K562 (cell line): ENCODE results near the gene OR1J4. TPM values are rescaled to one million over a fixed set of nuclear protein-coding genes. Genes with fewer than 3 reads are reported as not detected.

Source experiments
- ATAC-seq: fragments of 200-7000 bp; cut with Tn5 transposase; 3 replicates; pipeline ENCODE4 v1.9.1; 2020; ENCODE audit warnings: moderate library complexity
- BruUV-seq: library from RNA; stranded (reverse); fragments of 400-500 nt; replicated peaks from 2 replicates; lab custom pipeline; 2021; lab: Mats Ljungman, UMichigan
- CTCF ChIA-PET: fragments of 300-600 bp; formaldehyde crosslinking; extraction: SDS; loops from one replicate; lab custom pipeline; 2021; ENCODE audit warnings: low intra/inter-chr PET ratio; lab: Yijun Ruan, JAX
- POLR2A ChIA-PET: fragments of 300-600, 350-650 bp; sonication (Branson Sonifier 250); formaldehyde crosslinking; extraction: SDS; loops from one replicate; lab custom pipeline; 2021; ENCODE audit warnings: antibody characterized with exemption, inconsistent platforms; lab: Yijun Ruan, JAX
- DNase-seq, 4 experiments: peaks; one replicate each; pipeline versions ENCODE4 v3.0.0 to v3.0.0-alpha.2; 2011 to 2018; ENCODE audit warnings: low spot score in 3 of 4, mixed read lengths in 3 of 4; ENCODE audit errors: extremely low read depth in 1 of 4
- FAIRE-seq: peaks from 2 replicates; lab custom pipeline; 2011; peaks lifted over from hg19 to GRCh38; lab: Jason Lieb, UNC
- H2AFZ ChIP-seq: 2 replicates; pipeline ENCODE4 v1.6.0; 2011; ENCODE audit warnings: low read depth, low read length, control low read depth, inconsistent platforms
- H3K27ac ChIP-seq: fragments of 200-600 bp; 3 replicates; pipeline ENCODE4 v1.8.0; 2011; ENCODE audit warnings: low read depth, mild to moderate bottlenecking, control low read depth, inconsistent platforms, low read length, moderate library complexity, mixed read lengths; ENCODE audit errors: extremely low read depth
- H3K27me3 ChIP-seq, 2 experiments: fragments of 300-600 bp in 1 of 2; 2 replicates in 1 of 2; 3 replicates in 1 of 2; pipeline versions ENCODE4 v1.6.0 to v1.8.0; 2011; ENCODE audit warnings: inconsistent platforms in 2 of 2, low read length in 2 of 2, mild to moderate bottlenecking in 1 of 2, mixed read lengths in 1 of 2, moderate library complexity in 1 of 2; ENCODE audit not compliant: control insufficient read depth in 2 of 2, insufficient read depth in 2 of 2
- H3K36me3 ChIP-seq: fragments of 300-600 bp; 3 replicates; pipeline ENCODE4 v1.8.0; 2011; ENCODE audit warnings: mild to moderate bottlenecking, low read length, inconsistent platforms; ENCODE audit not compliant: control insufficient read depth, insufficient read depth
- H3K4me1 ChIP-seq, 2 experiments: fragments of 200-600 bp in 1 of 2; replicated peaks in 1 of 2; 2 replicates in 1 of 2; 3 replicates in 1 of 2; pipeline versions ENCODE4 v1.5.1 to v1.8.0; 2011; ENCODE audit warnings: inconsistent platforms in 2 of 2, low read length in 2 of 2, mild to moderate bottlenecking in 1 of 2, mixed read lengths in 1 of 2, moderate library complexity in 1 of 2; ENCODE audit not compliant: control insufficient read depth in 2 of 2, insufficient read depth in 2 of 2
- H3K4me2 ChIP-seq: 2 replicates; pipeline ENCODE4 v1.6.1; 2011; ENCODE audit warnings: low read length, control low read depth, inconsistent platforms, mixed read lengths; ENCODE audit not compliant: insufficient read depth
- H3K4me3 ChIP-seq: fragments of 200-600 bp; sonication (generic), shearing (Covaris generic); 2 replicates; pipeline ENCODE4 v1.5.1; 2016; ENCODE audit warnings: control low read depth, inconsistent platforms
- H3K79me2 ChIP-seq: fragments of 200-600 bp; 3 replicates; pipeline ENCODE4 v1.8.0; 2011; ENCODE audit warnings: low read length, inconsistent platforms; ENCODE audit not compliant: control insufficient read depth, insufficient read depth
- H3K9ac ChIP-seq, 2 experiments: 2 replicates each; pipeline versions ENCODE4 v1.6.0 to v1.6.1; 2011; ENCODE audit warnings: low read depth in 2 of 2, low read length in 2 of 2, control low read depth in 1 of 2, inconsistent platforms in 1 of 2, mild to moderate bottlenecking in 1 of 2, mixed read lengths in 1 of 2; ENCODE audit not compliant: insufficient read depth in 1 of 2
- H3K9me1 ChIP-seq: one replicate; pipeline ENCODE4 v1.6.0; 2011; ENCODE audit warnings: inconsistent platforms, mild to moderate bottlenecking, low read length, moderate library complexity; ENCODE audit not compliant: control insufficient read depth, insufficient read depth
- H3K9me3 ChIP-seq: replicated peaks from 2 replicates; pipeline ENCODE4 v1.5.1; 2011; ENCODE audit warnings: low read depth, low read length, inconsistent platforms; ENCODE audit not compliant: control insufficient read depth, insufficient read depth
- H4K20me1 ChIP-seq: replicated peaks from 2 replicates; pipeline ENCODE4 v1.6.1; 2011; ENCODE audit warnings: low read length, inconsistent platforms, mixed read lengths; ENCODE audit not compliant: control insufficient read depth, insufficient read depth
- HDAC2 ChIP-seq: fragments of 450-650 bp; IDR thresholded peaks from 2 replicates; pipeline ENCODE4 v1.6.1; 2016; ENCODE audit warnings: mild to moderate bottlenecking
- L3MBTL2 ChIP-seq: fragments of 450-650 bp; IDR thresholded peaks from 2 replicates; pipeline ENCODE4 v1.6.1; 2016; ENCODE audit warnings: mild to moderate bottlenecking, moderate library complexity
- POLR2AphosphoS5 ChIP-seq: IDR thresholded peaks from 2 replicates; pipeline ENCODE4 v1.6.1; 2011; ENCODE audit warnings: mild to moderate bottlenecking, low read depth, low read length, moderate library complexity; ENCODE audit not compliant: control insufficient read depth, insufficient read depth
- POLR2G ChIP-seq: fragments of 200-400 bp; formaldehyde crosslinking; IDR thresholded peaks from 2 replicates; pipeline ENCODE4 v1.6.1; 2017; ENCODE audit warnings: low read depth, mild to moderate bottlenecking, antibody characterized with exemption, low read length, moderate library complexity
- PURB ChIP-seq: sonication (generic); formaldehyde crosslinking; IDR thresholded peaks from 2 replicates; pipeline ENCODE4 v1.9.0; 2021; ENCODE audit warnings: low read depth, mild to moderate bottlenecking, missing genetic modification reagents
- SMARCE1 ChIP-seq: fragments of 450-650 bp; IDR thresholded peaks from 2 replicates; pipeline ENCODE4 v1.7.1; 2016; ENCODE audit warnings: mild to moderate bottlenecking
- WGBS: fragments of 100-300 bp; shearing (Covaris generic); methylation state at CpG from one replicate; pipeline ENCODE4 v1.1.6; 2016; ENCODE audit warnings: low coverage, mixed read lengths; ENCODE audit not compliant: insufficient coverage; ENCODE audit errors: missing lambda C conversion rate; 5-methylcytosine and 5-hydroxymethylcytosine counted together
- in situ Hi-C: fragments of 300-500 bp; cut with MboI; formaldehyde crosslinking; loops from 4 replicates; pipeline ENCODE4 v1.15.0; 2018; ENCODE audit warnings: inconsistent platforms, mixed read lengths
- intact Hi-C: fragments of 100-400 bp; cut with micrococcal nuclease; formaldehyde crosslinking; loops from 2 replicates; pipeline ENCODE4 v1.14.2; 2022
- polyA plus RNA-seq, 8 experiments: library from polyadenylated mRNA; depleted of rRNA in 4 of 8; stranded (reverse) in 5 of 8; unstranded in 3 of 8; fragments of >200 nt; fragmentation: Nextera tagmentation in 2 of 8; fragmentation: Illumina TruSeq in 1 of 8; extraction: Ambion mirVana in 2 of 8; extraction: Trizol in 1 of 8; gene quantifications; 2 replicates each; pipeline versions ENCODE4 v1.2.1 to v1.2.3, GENCODE V29; 2011 to 2014; ENCODE audit warnings: inconsistent platforms in 1 of 8, missing spikeins in 1 of 8
- total RNA-seq, 7 experiments: library from RNA; depleted of rRNA in 6 of 7; stranded (reverse); fragments of >200 nt in 6 of 7; fragmentation: Illumina TruSeq in 2 of 7; extraction: Trizol in 2 of 7; gene quantifications; 2 replicates each; pipeline versions ENCODE4 v1.2.1 to v1.2.3, GENCODE V29; 2011 to 2021; ENCODE audit warnings: low replicate concordance in 1 of 7
- TF ChIP-seq, protein P1 (sequence below): sonication (generic); formaldehyde crosslinking; IDR thresholded peaks from 2 replicates; pipeline ENCODE4 v1.8.0; 2022; ENCODE audit warnings: mild to moderate bottlenecking, missing genetic modification reagents
- TF ChIP-seq, protein P2 (sequence below): sonication (generic); formaldehyde crosslinking; IDR thresholded peaks from 2 replicates; pipeline ENCODE4 v1.8.1; 2022; ENCODE audit warnings: missing genetic modification reagents
- TF ChIP-seq, protein P3 (sequence below): sonication (generic); IDR thresholded peaks from 2 replicates; pipeline ENCODE4 v1.6.1; 2016
- TF ChIP-seq, protein P4 (sequence below): fragments of 450-650 bp; formaldehyde crosslinking; IDR thresholded peaks from 2 replicates; pipeline ENCODE4 v1.4.0; 2020; ENCODE audit warnings: mild to moderate bottlenecking, mixed read lengths
- TF ChIP-seq, protein P5 (sequence below): fragments of 450-650 bp; IDR thresholded peaks from 2 replicates; pipeline ENCODE4 v1.6.1; 2016; ENCODE audit warnings: mild to moderate bottlenecking

Gene OR1J4
- total and polyA plus RNA-seq, 9 of the 15 experiments (the other 6 are each of a cell fraction or from before 2014, with no cell fraction given): not detected

DNA sequence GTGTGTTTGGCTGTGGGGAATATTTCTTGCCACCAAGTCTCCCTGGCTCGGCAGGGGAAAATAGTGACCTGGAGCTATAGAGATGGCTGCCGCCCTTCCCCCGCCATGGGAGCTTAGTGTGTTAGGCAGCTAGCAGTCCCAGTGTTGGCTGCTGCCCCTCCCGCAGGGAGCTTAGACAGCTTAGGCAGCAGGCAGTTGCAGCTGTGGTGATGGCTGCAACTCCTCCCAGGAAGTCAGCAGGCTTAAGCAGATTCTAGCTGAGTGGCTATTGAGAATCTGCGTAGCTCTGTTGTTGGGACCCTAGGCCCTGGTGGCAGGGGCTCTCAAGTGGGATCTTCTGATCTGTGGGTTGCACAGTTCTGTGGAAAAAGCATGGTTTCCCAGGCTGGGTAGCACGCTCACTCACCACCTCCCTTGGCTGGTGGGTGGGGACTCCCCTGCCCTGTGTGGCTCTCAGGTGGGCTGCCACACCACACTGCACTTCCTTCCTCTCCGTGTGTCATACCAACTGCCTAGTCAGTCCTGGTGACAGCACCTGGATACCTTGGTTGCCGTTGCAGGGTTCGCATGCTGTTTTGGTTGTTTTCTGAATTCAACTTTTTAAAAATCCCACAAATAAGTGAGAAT, 43.3 kb downstream of the OR1J4 start:
- no peaks in the 10 kb centered on the region for H3K9me3 ChIP-seq
- no peaks in the 10 kb centered on the region for H3K36me3 ChIP-seq
- in situ Hi-C loops (no loop called here), intact Hi-C loops (no loop called here)
- FAIRE-seq: no peak
- DNase-seq: peak in 1 of 4 experiments; percentile 5
- H4K20me1 ChIP-seq: no peaks in the 10 kb centered on the region
- no TSS peak for BruUV-seq
- H3K27ac ChIP-seq: no peak overlapping the region
- H3K4me1 ChIP-seq: no peaks in the 10 kb centered on the region; a peak in 2 of 5 replicates
- H3K4me3 ChIP-seq: no peak overlapping the region
- peak overlapping the region in 1 of 2 experiments; percentile 47; a peak in 1 of 4 replicates for H3K9ac ChIP-seq
- POLR2A ChIA-PET: interaction anchor here (0.6 kb wide), 1 partner anchor 190 kb away, joined by 3 read pairs; no protein-coding TSS in a partner anchor
- H3K27me3 ChIP-seq: no peaks in the 10 kb centered on the region
- H2AFZ ChIP-seq: no peak overlapping the region; the same call in 1 of the 2 replicates
- WGBS: 11% methylated on average over 9 of the region's 9 CpGs
- H3K9me1 ChIP-seq: no peaks in the 10 kb centered on the region
- no peak overlapping the region for H3K4me2 ChIP-seq
- CTCF ChIA-PET: no interaction called here
- H3K79me2 ChIP-seq: no peaks in the 10 kb centered on the region
- peak; percentile 35; the same call in 1 of the 3 replicates for ATAC-seq
- TF ChIP-seq L3MBTL2: no peak
- no peak for TF ChIP-seq SMARCE1
- TF ChIP-seq, protein P1, sequence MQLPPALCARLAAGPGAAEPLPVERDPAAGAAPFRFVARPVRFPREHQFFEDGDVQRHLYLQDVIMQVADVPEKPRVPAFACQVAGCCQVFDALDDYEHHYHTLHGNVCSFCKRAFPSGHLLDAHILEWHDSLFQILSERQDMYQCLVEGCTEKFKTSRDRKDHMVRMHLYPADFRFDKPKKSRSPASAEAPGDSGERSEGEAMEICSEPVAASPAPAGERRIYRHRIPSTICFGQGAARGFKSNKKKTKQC (CRISPR knock-in tag): no peak
- no peak for TF ChIP-seq POLR2G
- TF ChIP-seq, protein P2, sequence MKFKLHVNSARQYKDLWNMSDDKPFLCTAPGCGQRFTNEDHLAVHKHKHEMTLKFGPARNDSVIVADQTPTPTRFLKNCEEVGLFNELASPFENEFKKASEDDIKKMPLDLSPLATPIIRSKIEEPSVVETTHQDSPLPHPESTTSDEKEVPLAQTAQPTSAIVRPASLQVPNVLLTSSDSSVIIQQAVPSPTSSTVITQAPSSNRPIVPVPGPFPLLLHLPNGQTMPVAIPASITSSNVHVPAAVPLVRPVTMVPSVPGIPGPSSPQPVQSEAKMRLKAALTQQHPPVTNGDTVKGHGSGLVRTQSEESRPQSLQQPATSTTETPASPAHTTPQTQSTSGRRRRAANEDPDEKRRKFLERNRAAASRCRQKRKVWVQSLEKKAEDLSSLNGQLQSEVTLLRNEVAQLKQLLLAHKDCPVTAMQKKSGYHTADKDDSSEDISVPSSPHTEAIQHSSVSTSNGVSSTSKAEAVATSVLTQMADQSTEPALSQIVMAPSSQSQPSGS (CRISPR knock-in tag): no peak
- no peak for TF ChIP-seq POLR2AphosphoS5
- TF ChIP-seq, protein P3, sequence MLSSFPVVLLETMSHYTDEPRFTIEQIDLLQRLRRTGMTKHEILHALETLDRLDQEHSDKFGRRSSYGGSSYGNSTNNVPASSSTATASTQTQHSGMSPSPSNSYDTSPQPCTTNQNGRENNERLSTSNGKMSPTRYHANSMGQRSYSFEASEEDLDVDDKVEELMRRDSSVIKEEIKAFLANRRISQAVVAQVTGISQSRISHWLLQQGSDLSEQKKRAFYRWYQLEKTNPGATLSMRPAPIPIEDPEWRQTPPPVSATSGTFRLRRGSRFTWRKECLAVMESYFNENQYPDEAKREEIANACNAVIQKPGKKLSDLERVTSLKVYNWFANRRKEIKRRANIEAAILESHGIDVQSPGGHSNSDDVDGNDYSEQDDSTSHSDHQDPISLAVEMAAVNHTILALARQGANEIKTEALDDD: no peak
- no peak for TF ChIP-seq HDAC2
- TF ChIP-seq, protein P4, sequence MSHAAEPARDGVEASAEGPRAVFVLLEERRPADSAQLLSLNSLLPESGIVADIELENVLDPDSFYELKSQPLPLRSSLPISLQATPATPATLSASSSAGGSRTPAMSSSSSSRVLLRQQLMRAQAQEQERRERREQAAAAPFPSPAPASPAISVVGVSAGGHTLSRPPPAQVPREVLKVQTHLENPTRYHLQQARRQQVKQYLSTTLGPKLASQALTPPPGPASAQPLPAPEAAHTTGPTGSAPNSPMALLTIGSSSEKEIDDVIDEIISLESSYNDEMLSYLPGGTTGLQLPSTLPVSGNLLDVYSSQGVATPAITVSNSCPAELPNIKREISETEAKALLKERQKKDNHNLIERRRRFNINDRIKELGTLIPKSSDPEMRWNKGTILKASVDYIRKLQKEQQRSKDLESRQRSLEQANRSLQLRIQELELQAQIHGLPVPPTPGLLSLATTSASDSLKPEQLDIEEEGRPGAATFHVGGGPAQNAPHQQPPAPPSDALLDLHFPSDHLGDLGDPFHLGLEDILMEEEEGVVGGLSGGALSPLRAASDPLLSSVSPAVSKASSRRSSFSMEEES: no peak
- no peak for TF ChIP-seq PURB
- TF ChIP-seq, protein P5, sequence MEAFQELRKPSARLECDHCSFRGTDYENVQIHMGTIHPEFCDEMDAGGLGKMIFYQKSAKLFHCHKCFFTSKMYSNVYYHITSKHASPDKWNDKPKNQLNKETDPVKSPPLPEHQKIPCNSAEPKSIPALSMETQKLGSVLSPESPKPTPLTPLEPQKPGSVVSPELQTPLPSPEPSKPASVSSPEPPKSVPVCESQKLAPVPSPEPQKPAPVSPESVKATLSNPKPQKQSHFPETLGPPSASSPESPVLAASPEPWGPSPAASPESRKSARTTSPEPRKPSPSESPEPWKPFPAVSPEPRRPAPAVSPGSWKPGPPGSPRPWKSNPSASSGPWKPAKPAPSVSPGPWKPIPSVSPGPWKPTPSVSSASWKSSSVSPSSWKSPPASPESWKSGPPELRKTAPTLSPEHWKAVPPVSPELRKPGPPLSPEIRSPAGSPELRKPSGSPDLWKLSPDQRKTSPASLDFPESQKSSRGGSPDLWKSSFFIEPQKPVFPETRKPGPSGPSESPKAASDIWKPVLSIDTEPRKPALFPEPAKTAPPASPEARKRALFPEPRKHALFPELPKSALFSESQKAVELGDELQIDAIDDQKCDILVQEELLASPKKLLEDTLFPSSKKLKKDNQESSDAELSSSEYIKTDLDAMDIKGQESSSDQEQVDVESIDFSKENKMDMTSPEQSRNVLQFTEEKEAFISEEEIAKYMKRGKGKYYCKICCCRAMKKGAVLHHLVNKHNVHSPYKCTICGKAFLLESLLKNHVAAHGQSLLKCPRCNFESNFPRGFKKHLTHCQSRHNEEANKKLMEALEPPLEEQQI: no peak
